Measurements from ENCODE around the gene LEP. TPM values are rescaled to one million over a fixed set of nuclear protein-coding genes. Genes with fewer than 3 reads are reported as not detected.

Gene LEP
- polyA plus RNA-seq, 3 donors, result 0.12 to 0.13 TPM; not detected in 1

GRCh38 chr7:128268233-128268632 is 27.2 kb downstream of the LEP start:
- no peak overlapping the region for H3K4me3 ChIP-seq (replicated peaks in 1 of 3; ENCODE audit: low read depth in 2 of 3, low read length in 3 of 3)
- H3K9ac ChIP-seq (ENCODE audit: insufficient read depth, low read length, poor library complexity, severe bottlenecking), result no peak overlapping the region
- H3K36me3 ChIP-seq (replicated peaks in 1 of 2; ENCODE audit: control insufficient read depth in 1 of 2, insufficient read depth in 2 of 2, low read length in 2 of 2), result no peaks in the 10 kb centered on the region
- Mint-ChIP-seq H3K27me3 (ENCODE audit: low read depth in 3 of 3) (peaks cover 9 to 35% (median 17%) of the 10 kb centered on the region in 3 donors), H3K4me3 (no peak overlapping the region), H3K9me3 (peaks cover 0 to 8% (median 2%) of the 10 kb centered on the region in 7 donors), H3K4me1 (peaks cover 17% of the 10 kb centered on the region), H3K36me3 (no peaks in the 10 kb centered on the region), H3K27ac (no peak overlapping the region)
- peaks cover 0 to 6% of the 10 kb centered on the region in 2 donors for H3K9me3 ChIP-seq (replicated peaks in 1 of 2; ENCODE audit: control insufficient read depth in 1 of 2, insufficient read depth in 1 of 2, low read length in 2 of 2)
- peaks cover 15 to 19% of the 10 kb centered on the region in 2 donors for H3K4me1 ChIP-seq (ENCODE audit: control insufficient read depth in 1 of 2, insufficient read depth in 2 of 2, low read length in 2 of 2)
- DNase-seq, result no peak
- H2AFZ ChIP-seq (ENCODE audit: insufficient read depth, low read depth, low read length, poor library complexity, severe bottlenecking), result no peak overlapping the region
- H3K27me3 ChIP-seq (ENCODE audit: control insufficient read depth in 2 of 2, insufficient read depth in 2 of 2, low read length in 2 of 2), result peaks cover 0 to 20% of the 10 kb centered on the region in 2 donors
- no peak overlapping the region for H3K4me2 ChIP-seq (replicated peaks; ENCODE audit: extremely low read depth, low read length, poor library complexity, severe bottlenecking)
- WGBS (ENCODE audit: insufficient coverage), result 80% methylated on average over 1 of the region's 2 CpGs
- no peaks in the 10 kb centered on the region for H3K79me2 ChIP-seq (ENCODE audit: insufficient read depth, low read length)
- TF ChIP-seq CTCF (IDR thresholded peaks at IDR 0.05), result no peak
- intact Hi-C loops (cut with micrococcal nuclease), result no loop called here
- H4K20me1 ChIP-seq (ENCODE audit: insufficient read depth, low read length), result no peaks in the 10 kb centered on the region
- no peak overlapping the region for H3K27ac ChIP-seq (ENCODE audit: low read depth in 1 of 2, low read length in 2 of 2)

GRCh38 chr7:128270826-128271272 is 29.8 kb downstream of the LEP start:
- no peak for DNase-seq
- H3K4me1 Mint-ChIP-seq, result peaks cover 33% of the 10 kb centered on the region
- peaks cover 17 to 19% of the 10 kb centered on the region in 2 donors for H3K4me1 ChIP-seq (ENCODE audit: control insufficient read depth in 1 of 2, insufficient read depth in 2 of 2, low read length in 2 of 2)
- TF ChIP-seq CTCF (IDR thresholded peaks at IDR 0.05), result no peak
- H3K9me3 ChIP-seq (replicated peaks in 1 of 2; ENCODE audit: control insufficient read depth in 1 of 2, insufficient read depth in 1 of 2, low read length in 2 of 2), result peaks cover 0 to 6% of the 10 kb centered on the region in 2 donors
- WGBS (ENCODE audit: insufficient coverage), result 78% methylated on average over 31 of the region's 31 CpGs
- H3K9me3 Mint-ChIP-seq, result peaks cover 0 to 6% (median 2%) of the 10 kb centered on the region in 7 donors
- peaks cover 9 to 32% (median 19%) of the 10 kb centered on the region in 3 donors for H3K27me3 Mint-ChIP-seq (ENCODE audit: low read depth in 3 of 3)
- peak overlapping the region; percentile 91 for H3K4me2 ChIP-seq (replicated peaks; ENCODE audit: extremely low read depth, low read length, poor library complexity, severe bottlenecking)
- intact Hi-C loops (cut with micrococcal nuclease), result no loop called here
- H3K9ac ChIP-seq (ENCODE audit: insufficient read depth, low read length, poor library complexity, severe bottlenecking), result peak overlapping the region; percentile 64
- no peaks in the 10 kb centered on the region for H4K20me1 ChIP-seq (ENCODE audit: insufficient read depth, low read length)
- H3K4me3 Mint-ChIP-seq, result peak overlapping the region; percentile 76 to 90
- no peak overlapping the region for H3K27ac Mint-ChIP-seq
- peaks cover 0 to 20% of the 10 kb centered on the region in 2 donors for H3K27me3 ChIP-seq (ENCODE audit: control insufficient read depth in 2 of 2, insufficient read depth in 2 of 2, low read length in 2 of 2)
- no peaks in the 10 kb centered on the region for H3K36me3 ChIP-seq (replicated peaks in 1 of 2; ENCODE audit: control insufficient read depth in 1 of 2, insufficient read depth in 2 of 2, low read length in 2 of 2)
- H3K27ac ChIP-seq (ENCODE audit: low read depth in 1 of 2, low read length in 2 of 2), result no peak overlapping the region
- no peaks in the 10 kb centered on the region for H3K36me3 Mint-ChIP-seq
- H2AFZ ChIP-seq (ENCODE audit: insufficient read depth, low read depth, low read length, poor library complexity, severe bottlenecking), result peak overlapping the region; percentile 88
- H3K4me3 ChIP-seq (replicated peaks in 1 of 3; ENCODE audit: low read depth in 2 of 3, low read length in 3 of 3), result peak overlapping the region in 1 of 3 experiments; percentile 76
- H3K79me2 ChIP-seq (ENCODE audit: insufficient read depth, low read length), result no peaks in the 10 kb centered on the region
